PC-3 (cell line): ENCODE measurements around the gene MRM2. TPM values are rescaled to one million over a fixed set of nuclear protein-coding genes. Genes with fewer than 3 reads are reported as not detected.

ENCODE experiments used
- ATAC-seq: fragments of 200-7000 bp; cut with Tn5 transposase; 2 replicates; pipeline ENCODE4 v1.9.1; 2020; ENCODE audit warnings: mild to moderate bottlenecking, moderate library complexity
- BruUV-seq: library from RNA; stranded (reverse); fragments of 400-500 nt; replicated peaks from 2 replicates; lab custom pipeline; 2021; lab: Mats Ljungman, UMichigan
- CTCF ChIA-PET: fragments of 300-600 bp; sonication (Branson Sonifier 250); formaldehyde crosslinking; loops from one replicate; lab custom pipeline; 2022; ENCODE audit warnings: antibody characterized with exemption; lab: Charles Lee
- POLR2A ChIA-PET: fragments of 300-600 bp; sonication (Branson Sonifier 250); formaldehyde crosslinking; loops from one replicate; lab custom pipeline; 2022; ENCODE audit warnings: antibody characterized with exemption; ENCODE audit not compliant: unreplicated experiment; lab: Charles Lee
- DNase-seq: peaks from one replicate; pipeline ENCODE4 v3.0.0-alpha.2; 2015
- H2AFZ ChIP-seq: fragments of 300-600 bp; sonication (generic); 2 replicates; pipeline ENCODE4 v1.6.0; 2016; ENCODE audit warnings: antibody characterized with exemption, low read length
- H3F3A ChIP-seq: fragments of 300-600 bp; sonication (generic); one replicate; pipeline ENCODE4 v1.6.0; 2017; ENCODE audit warnings: antibody characterized with exemption, low read length, control low read depth, mild to moderate bottlenecking; ENCODE audit not compliant: unreplicated experiment
- H3K27ac ChIP-seq: fragments of 300-600 bp; sonication (generic); 2 replicates; pipeline ENCODE4 v1.5.1; 2016; ENCODE audit warnings: mild to moderate bottlenecking, low read length
- H3K27me3 ChIP-seq: fragments of 300-600 bp; sonication (generic); 2 replicates; pipeline ENCODE4 v1.6.1; 2016; ENCODE audit warnings: low read length, mixed read lengths
- H3K36me3 ChIP-seq: fragments of 300-600 bp; sonication (generic); 2 replicates; pipeline ENCODE4 v1.6.1; 2016; ENCODE audit warnings: low read depth, mixed run types, low read length, mixed read lengths
- H3K4me1 ChIP-seq: fragments of 300-600 bp; sonication (generic); 2 replicates; pipeline ENCODE4 v1.5.1; 2016; ENCODE audit warnings: low read length; ENCODE audit not compliant: insufficient read depth
- H3K4me2 ChIP-seq: fragments of 300-600 bp; sonication (generic); 2 replicates; pipeline ENCODE4 v1.6.0; 2016; ENCODE audit warnings: low read length
- H3K4me3 ChIP-seq: fragments of 300-600 bp; sonication (generic); 2 replicates; pipeline ENCODE4 v1.5.1; 2016; ENCODE audit warnings: mild to moderate bottlenecking, low read length, mixed read lengths
- H3K79me2 ChIP-seq: fragments of 300-600 bp; sonication (generic); 2 replicates; pipeline ENCODE4 v1.6.1; 2017; ENCODE audit warnings: low read length, mixed read lengths
- H3K9ac ChIP-seq: fragments of 300-600 bp; sonication (generic); 2 replicates; pipeline ENCODE4 v1.6.0; 2016; ENCODE audit warnings: mild to moderate bottlenecking, low read length
- H3K9me2 ChIP-seq: fragments of 300-600 bp; sonication (generic); replicated peaks from 2 replicates; pipeline ENCODE4 v1.6.1; 2016; ENCODE audit warnings: mixed run types, low read length, mixed read lengths
- H3K9me3 ChIP-seq: fragments of 300-600 bp; sonication (generic); 2 replicates; pipeline ENCODE4 v1.6.1; 2016; ENCODE audit warnings: low read length, mixed read lengths
- H4K20me1 ChIP-seq: fragments of 300-600 bp; sonication (generic); 2 replicates; pipeline ENCODE4 v1.6.1; 2016; ENCODE audit warnings: low read length, mixed read lengths
- EZH2 ChIP-seq: fragments of 300-600 bp; sonication (generic); IDR thresholded peaks from one replicate; pipeline ENCODE4 v1.6.1; 2017; ENCODE audit warnings: antibody characterized with exemption, mild to moderate bottlenecking, low read length; ENCODE audit not compliant: unreplicated experiment
- EZH2phosphoT487 ChIP-seq: fragments of 300-600 bp; sonication (generic); IDR thresholded peaks from 2 replicates; pipeline ENCODE4 v1.6.1; 2018; ENCODE audit warnings: mild to moderate bottlenecking, antibody characterized with exemption, low read length, borderline replicate concordance
- intact Hi-C: fragments of 100-400 bp; cut with micrococcal nuclease; formaldehyde crosslinking; loops from 2 replicates; pipeline ENCODE4 v1.9.0; 2023
- total RNA-seq: library from RNA; depleted of rRNA; stranded (reverse); fragments of >200 nt; gene quantifications from 2 replicates; pipeline ENCODE4 v1.2.3, GENCODE V29; 2014
- TF ChIP-seq, protein P1 (sequence below): fragments of 300-600 bp; sonication (generic); conservative IDR thresholded peaks from 2 replicates; pipeline ENCODE4 v1.5.1; 2017; ENCODE audit warnings: antibody characterized with exemption, low read depth, mild to moderate bottlenecking, low read length

Gene MRM2
- total RNA-seq, 1 experiment from 2014 or later: 42.6 TPM

DNA sequence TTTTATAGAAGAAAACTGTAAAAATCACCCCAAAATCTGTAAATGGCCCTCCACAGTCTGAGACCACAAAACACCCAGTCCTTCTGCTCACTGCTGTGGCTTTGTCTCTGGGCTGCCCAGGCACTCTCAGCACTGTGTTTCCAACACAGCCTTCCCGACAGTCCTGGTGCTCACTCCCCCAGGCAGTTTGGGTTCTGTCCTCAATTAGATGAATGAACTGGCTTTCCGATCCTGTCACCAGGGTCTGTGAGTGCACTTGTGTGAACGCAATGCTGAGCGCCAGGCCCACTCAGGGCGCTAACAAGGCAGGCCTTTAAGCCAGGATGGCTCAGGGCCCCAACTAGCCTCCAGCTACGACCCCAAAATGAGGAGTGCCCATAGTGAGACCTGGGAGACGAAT lies 12.5 kb downstream of the MRM2 start:
- Histone ChIP-seq H3K9me2 (no peaks in the 10 kb centered on the region), H3K4me3 (no peak overlapping the region), H4K20me1 (no peaks in the 10 kb centered on the region), H2AFZ (no peak overlapping the region), H3K4me2 (no peak overlapping the region), H3K27ac (no peak overlapping the region), H3K9ac (no peak overlapping the region), H3K79me2 (peaks cover 61% of the 10 kb centered on the region), H3F3A (no peaks in the 10 kb centered on the region), H3K36me3 (peaks cover 25% of the 10 kb centered on the region), H3K27me3 (no peaks in the 10 kb centered on the region), H3K9me3 (no peaks in the 10 kb centered on the region), H3K4me1 (peaks cover 26% of the 10 kb centered on the region)
- ChIA-PET CTCF (no interaction called here), POLR2A (no interaction called here)
- intact Hi-C loops: loop anchor here (5.0 kb wide), 1 partner anchor 118 kb away; no protein-coding TSS in a partner anchor
- ATAC-seq (no peak), DNase-seq (no peak)
- TF ChIP-seq EZH2: no peak
- TF ChIP-seq EZH2phosphoT487: no peak
- TF ChIP-seq, protein P1, sequence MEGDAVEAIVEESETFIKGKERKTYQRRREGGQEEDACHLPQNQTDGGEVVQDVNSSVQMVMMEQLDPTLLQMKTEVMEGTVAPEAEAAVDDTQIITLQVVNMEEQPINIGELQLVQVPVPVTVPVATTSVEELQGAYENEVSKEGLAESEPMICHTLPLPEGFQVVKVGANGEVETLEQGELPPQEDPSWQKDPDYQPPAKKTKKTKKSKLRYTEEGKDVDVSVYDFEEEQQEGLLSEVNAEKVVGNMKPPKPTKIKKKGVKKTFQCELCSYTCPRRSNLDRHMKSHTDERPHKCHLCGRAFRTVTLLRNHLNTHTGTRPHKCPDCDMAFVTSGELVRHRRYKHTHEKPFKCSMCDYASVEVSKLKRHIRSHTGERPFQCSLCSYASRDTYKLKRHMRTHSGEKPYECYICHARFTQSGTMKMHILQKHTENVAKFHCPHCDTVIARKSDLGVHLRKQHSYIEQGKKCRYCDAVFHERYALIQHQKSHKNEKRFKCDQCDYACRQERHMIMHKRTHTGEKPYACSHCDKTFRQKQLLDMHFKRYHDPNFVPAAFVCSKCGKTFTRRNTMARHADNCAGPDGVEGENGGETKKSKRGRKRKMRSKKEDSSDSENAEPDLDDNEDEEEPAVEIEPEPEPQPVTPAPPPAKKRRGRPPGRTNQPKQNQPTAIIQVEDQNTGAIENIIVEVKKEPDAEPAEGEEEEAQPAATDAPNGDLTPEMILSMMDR: no peak
- no TSS peak for BruUV-seq

DNA sequence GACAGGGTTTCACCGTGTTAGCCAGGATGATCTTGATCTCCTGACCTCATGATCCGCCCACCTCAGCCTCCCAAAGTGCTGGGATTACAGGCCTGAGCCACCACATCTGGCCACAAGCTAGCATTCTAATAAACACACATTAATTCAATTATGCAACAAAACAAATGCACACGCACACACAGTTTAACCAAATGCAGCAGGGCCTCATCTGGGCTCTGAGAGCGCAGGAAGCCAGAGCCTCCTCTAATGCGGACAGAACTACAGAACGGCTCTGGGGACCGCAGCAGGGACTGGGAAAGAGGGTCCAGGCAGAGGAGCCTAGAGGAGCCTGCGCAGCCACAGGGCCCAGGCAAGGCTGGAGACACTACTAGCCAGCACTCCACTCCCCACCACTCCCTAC lies 13.1 kb downstream of the MRM2 start:
- no peak for TF ChIP-seq EZH2phosphoT487
- TF ChIP-seq EZH2: no peak
- TF ChIP-seq, protein P1: no peak
- H4K20me1 ChIP-seq: no peaks in the 10 kb centered on the region
- H3K4me1 ChIP-seq: peaks cover 31% of the 10 kb centered on the region
- CTCF ChIA-PET: no interaction called here
- no peak overlapping the region for H3K4me3 ChIP-seq
- H3K36me3 ChIP-seq: peaks cover 30% of the 10 kb centered on the region
- H3K27me3 ChIP-seq: no peaks in the 10 kb centered on the region
- H2AFZ ChIP-seq: no peak overlapping the region
- no peak overlapping the region for H3K4me2 ChIP-seq
- no peaks in the 10 kb centered on the region for H3K9me2 ChIP-seq
- no peak overlapping the region for H3K27ac ChIP-seq
- H3K9me3 ChIP-seq: no peaks in the 10 kb centered on the region
- intact Hi-C loops: loop anchor here (5.0 kb wide), 1 partner anchor 118 kb away; no protein-coding TSS in a partner anchor
- no peak overlapping the region for H3K9ac ChIP-seq
- DNase-seq (no peak), ATAC-seq (no peak)
- H3F3A ChIP-seq: no peaks in the 10 kb centered on the region
- POLR2A ChIA-PET: no interaction called here
- BruUV-seq: no TSS peak
- H3K79me2 ChIP-seq: peaks cover 66% of the 10 kb centered on the region

DNA sequence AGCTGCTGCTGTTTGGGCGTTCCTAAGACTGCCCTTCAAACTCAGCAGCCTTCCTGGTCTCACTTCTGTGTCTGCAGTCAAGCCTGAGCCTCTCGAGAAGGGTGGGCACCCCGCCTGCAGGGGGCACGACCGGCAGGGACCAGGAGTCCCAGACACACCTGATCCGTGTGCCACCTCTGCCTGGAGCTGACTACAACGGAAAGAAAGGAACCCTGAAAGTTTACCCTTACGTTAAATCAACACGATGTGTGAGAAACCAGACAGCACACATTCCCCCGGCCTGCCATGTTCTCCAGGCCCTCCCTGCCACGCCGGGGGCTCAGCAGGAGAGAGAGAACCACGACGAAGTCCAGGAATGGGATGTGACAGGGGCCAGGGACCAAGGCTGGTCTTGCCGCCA lies 14.3 kb downstream of the MRM2 start:
- CTCF ChIA-PET: no interaction called here
- Histone ChIP-seq H3K9ac (no peak overlapping the region), H3K27me3 (no peaks in the 10 kb centered on the region), H3F3A (no peaks in the 10 kb centered on the region), H3K9me2 (no peaks in the 10 kb centered on the region), H3K36me3 (peaks cover 38% of the 10 kb centered on the region), H3K9me3 (no peaks in the 10 kb centered on the region), H2AFZ (no peak overlapping the region), H3K4me3 (no peak overlapping the region), H4K20me1 (no peaks in the 10 kb centered on the region), H3K27ac (no peak overlapping the region), H3K79me2 (peaks cover 77% of the 10 kb centered on the region), H3K4me1 (peaks cover 33% of the 10 kb centered on the region), H3K4me2 (no peak overlapping the region)
- no TSS peak for BruUV-seq
- DNase-seq (no peak), ATAC-seq (no peak)
- TF ChIP-seq, protein P1: no peak
- no peak for TF ChIP-seq EZH2phosphoT487
- no peak for TF ChIP-seq EZH2
- POLR2A ChIA-PET: no interaction called here
- intact Hi-C loops: loop anchor here (5.0 kb wide), 1 partner anchor 120 kb away; no protein-coding TSS in a partner anchor
